Gastroesophageal sphincter (tissue), 4 donors: ENCODE measurements around the gene COL2A1. TPM values are rescaled to one million over a fixed set of nuclear protein-coding genes. Genes with fewer than 3 reads are reported as not detected.

Experiments used
- ATAC-seq: fragments of 150-250 bp; one replicate; pipeline ENCODE4 v1.9.1; 2016; ENCODE audit warnings: mild to moderate bottlenecking, moderate library complexity
- H3K27ac ChIP-seq, 4 donors: fragments of 200-600 bp; sonication (generic) in 3 of 4; 1 replicate in 3 of 4; 2 replicates in 1 of 4; pipeline ENCODE4 v1.5.1; 2016 to 2019
- H3K27me3 ChIP-seq: fragments of 200-600 bp; sonication (generic); one replicate; pipeline ENCODE4 v1.5.1; 2019
- H3K36me3 ChIP-seq, 2 donors: fragments of 200-600 bp; sonication (generic); one replicate each; pipeline ENCODE4 v1.5.1; 2019; ENCODE audit warnings: control low read depth in 1 of 2
- H3K4me1 ChIP-seq, 3 donors: fragments of 200-600 bp; sonication (generic); 1 replicate in 2 of 3; 2 replicates in 1 of 3; pipeline ENCODE4 v1.5.1; 2016 to 2019; ENCODE audit warnings: control low read depth in 2 of 3
- H3K4me3 ChIP-seq, 2 donors: fragments of 200-600 bp; sonication (generic); one replicate each; pipeline ENCODE4 v1.5.1; 2019; ENCODE audit warnings: mild to moderate bottlenecking in 1 of 2, moderate library complexity in 1 of 2
- H3K9me3 ChIP-seq, 3 donors: fragments of 200-600 bp; sonication (generic); one replicate each; pipeline ENCODE4 v1.5.1; 2017 to 2019; ENCODE audit warnings: control low read depth in 2 of 3
- EP300 ChIP-seq: sonication (generic); formaldehyde crosslinking; IDR thresholded peaks from one replicate; pipeline ENCODE4 v1.6.1; 2017; ENCODE audit warnings: antibody characterized with exemption, mild to moderate bottlenecking
- POLR2A ChIP-seq, 2 donors: fragments of 450-650 bp; IDR thresholded peaks; one replicate each; pipeline ENCODE4 v1.6.1; 2017; ENCODE audit warnings: antibody characterized with exemption in 2 of 2, mild to moderate bottlenecking in 2 of 2, moderate library complexity in 1 of 2
- POLR2AphosphoS5 ChIP-seq: sonication (generic); formaldehyde crosslinking; IDR thresholded peaks from one replicate; pipeline ENCODE4 v1.6.1; 2017; ENCODE audit warnings: antibody characterized with exemption
- WGBS, 2 donors: methylation state at CpG; one replicate each; pipeline ENCODE4 v1.1.5; 2018; ENCODE audit warnings: low coverage in 1 of 2; 5-methylcytosine and 5-hydroxymethylcytosine counted together
- total RNA-seq, 4 donors: library from RNA; depleted of rRNA; stranded (reverse); fragments of >200 nt; gene quantifications; one replicate each; pipeline ENCODE4 v1.1.0, GENCODE V29; 2016
- TF ChIP-seq, protein P1 (sequence below), 4 experiments: fragments of 200-600 bp in 2 of 4; fragments of 450-650 bp in 2 of 4; sonication (generic) in 1 of 4; IDR thresholded peaks; one replicate each; pipeline ENCODE4 v1.5.1; 2017 to 2019; ENCODE audit warnings: antibody characterized with exemption in 4 of 4, mild to moderate bottlenecking in 2 of 4, moderate library complexity in 2 of 4

COL2A1 gene
- total RNA-seq, 4 donors from 2014 or later = not detected

DNA sequence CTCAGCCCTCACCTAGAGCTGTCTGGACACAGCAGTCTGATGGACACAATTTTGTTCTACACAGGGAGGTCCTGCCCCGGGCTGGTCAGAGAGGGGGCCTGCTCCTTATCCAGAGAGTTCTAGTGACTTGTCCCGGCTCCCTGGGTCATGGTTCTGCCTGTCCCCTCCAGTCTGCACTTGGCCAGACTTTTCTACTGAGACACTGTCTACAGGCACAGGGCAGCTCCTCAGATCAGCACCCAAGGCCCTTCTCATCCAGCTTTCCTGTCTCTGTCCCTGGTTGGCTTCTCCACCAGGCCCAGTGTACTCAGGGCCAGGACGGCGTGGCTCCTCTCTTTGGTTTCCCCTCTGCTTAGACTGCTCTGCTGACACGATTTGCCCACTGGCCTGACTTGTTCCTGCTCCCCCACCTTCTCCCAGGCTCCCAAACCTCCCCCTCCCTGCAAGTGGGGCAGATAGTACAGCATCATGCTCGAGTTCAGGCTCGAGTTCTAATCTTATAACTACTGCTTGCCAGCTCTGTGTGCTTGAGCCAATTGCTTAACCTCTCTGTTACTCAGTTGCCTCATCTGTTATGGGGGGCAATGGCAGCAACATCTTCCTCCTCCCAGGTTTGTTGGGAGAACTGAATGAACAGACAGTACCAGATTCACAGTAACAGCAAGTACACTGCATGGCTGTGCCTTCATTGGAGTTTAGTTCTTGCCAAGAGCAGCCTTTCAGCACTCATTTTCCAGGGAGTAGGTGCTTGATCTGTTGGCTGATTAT lies 22.0 kb upstream of the COL2A1 start:
- WGBS, 2 donors = 84 to 95% methylated on average over 3 to 7 of the region's 7 CpGs
- no peaks in the 10 kb centered on the region for H3K4me1 ChIP-seq
- H3K36me3 ChIP-seq = no peaks in the 10 kb centered on the region
- H3K27ac ChIP-seq = no peak overlapping the region
- no peak for ATAC-seq
- no peak overlapping the region for H3K4me3 ChIP-seq
- TF ChIP-seq POLR2A (IDR thresholded peaks at IDR 0.05) (no peak), EP300 (no peak), POLR2AphosphoS5 (no peak)
- TF ChIP-seq, protein P1, sequence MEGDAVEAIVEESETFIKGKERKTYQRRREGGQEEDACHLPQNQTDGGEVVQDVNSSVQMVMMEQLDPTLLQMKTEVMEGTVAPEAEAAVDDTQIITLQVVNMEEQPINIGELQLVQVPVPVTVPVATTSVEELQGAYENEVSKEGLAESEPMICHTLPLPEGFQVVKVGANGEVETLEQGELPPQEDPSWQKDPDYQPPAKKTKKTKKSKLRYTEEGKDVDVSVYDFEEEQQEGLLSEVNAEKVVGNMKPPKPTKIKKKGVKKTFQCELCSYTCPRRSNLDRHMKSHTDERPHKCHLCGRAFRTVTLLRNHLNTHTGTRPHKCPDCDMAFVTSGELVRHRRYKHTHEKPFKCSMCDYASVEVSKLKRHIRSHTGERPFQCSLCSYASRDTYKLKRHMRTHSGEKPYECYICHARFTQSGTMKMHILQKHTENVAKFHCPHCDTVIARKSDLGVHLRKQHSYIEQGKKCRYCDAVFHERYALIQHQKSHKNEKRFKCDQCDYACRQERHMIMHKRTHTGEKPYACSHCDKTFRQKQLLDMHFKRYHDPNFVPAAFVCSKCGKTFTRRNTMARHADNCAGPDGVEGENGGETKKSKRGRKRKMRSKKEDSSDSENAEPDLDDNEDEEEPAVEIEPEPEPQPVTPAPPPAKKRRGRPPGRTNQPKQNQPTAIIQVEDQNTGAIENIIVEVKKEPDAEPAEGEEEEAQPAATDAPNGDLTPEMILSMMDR (IDR thresholded peaks at IDR 0.05) = no peak
- no peaks in the 10 kb centered on the region for H3K9me3 ChIP-seq
- peaks cover 23% of the 10 kb centered on the region for H3K27me3 ChIP-seq

GRCh38 chr12:48025281-48025680 lies 21.0 kb upstream of the COL2A1 start:
- no peaks in the 10 kb centered on the region for H3K4me1 ChIP-seq
- no peaks in the 10 kb centered on the region for H3K9me3 ChIP-seq
- H3K4me3 ChIP-seq = no peak overlapping the region
- WGBS, 2 donors = 55 to 70% methylated on average over 3 to 6 of the region's 7 CpGs
- peaks cover 29% of the 10 kb centered on the region for H3K27me3 ChIP-seq
- H3K36me3 ChIP-seq = no peaks in the 10 kb centered on the region
- H3K27ac ChIP-seq = no peak overlapping the region
- no peak for ATAC-seq
- no peak for TF ChIP-seq POLR2A (IDR thresholded peaks at IDR 0.05)
- TF ChIP-seq POLR2AphosphoS5 = no peak
- TF ChIP-seq, protein P1 (IDR thresholded peaks at IDR 0.05) = no peak
- TF ChIP-seq EP300 = no peak

DNA sequence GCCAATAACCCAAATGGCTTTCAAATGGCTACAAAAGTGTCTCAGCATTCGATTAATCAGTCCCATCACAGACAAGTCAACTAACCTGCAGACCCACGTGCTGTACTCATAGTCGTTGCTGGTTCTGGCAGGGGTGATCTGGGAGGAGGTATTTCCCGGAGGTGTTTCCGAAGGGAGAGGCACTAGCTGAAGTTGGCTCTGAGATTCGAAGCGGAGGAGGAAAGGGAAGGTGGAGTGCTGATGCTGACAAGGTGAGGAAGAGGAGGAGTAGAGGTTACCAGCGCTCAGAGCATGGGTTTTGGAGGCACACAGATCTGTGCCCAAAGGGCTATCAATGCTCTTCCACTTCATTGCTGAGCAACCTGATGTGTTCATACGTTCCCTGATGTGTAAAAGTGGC lies 20.5 kb upstream of the COL2A1 start:
- TF ChIP-seq EP300 (no peak), POLR2AphosphoS5 (no peak), POLR2A (IDR thresholded peaks at IDR 0.05) (no peak)
- TF ChIP-seq, protein P1 (IDR thresholded peaks at IDR 0.05) = no peak
- 66 to 69% methylated on average over 2 to 9 of the region's 9 CpGs for WGBS, 2 donors

DNA sequence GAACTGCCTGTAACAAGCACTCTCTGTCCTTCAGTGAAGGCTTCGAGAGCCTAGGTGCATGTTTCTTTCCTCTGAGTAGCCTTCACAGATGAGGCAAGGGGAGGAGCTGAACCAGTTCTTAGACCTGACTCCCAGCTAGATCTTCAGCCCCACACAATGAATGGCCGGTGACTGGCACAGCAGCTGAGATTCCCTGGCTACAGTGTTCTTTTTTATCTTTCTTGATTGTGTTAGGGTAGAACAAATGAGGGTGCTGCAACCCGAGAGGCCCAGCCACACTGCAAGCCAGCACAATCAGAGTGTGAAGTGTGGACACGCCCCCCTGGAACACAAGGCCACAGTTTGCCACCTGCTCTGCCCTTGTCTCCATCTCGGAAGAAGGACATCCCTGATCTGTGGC lies 19.1 kb upstream of the COL2A1 start:
- H3K9me3 ChIP-seq = no peaks in the 10 kb centered on the region
- H3K36me3 ChIP-seq = no peaks in the 10 kb centered on the region
- no peaks in the 10 kb centered on the region for H3K4me1 ChIP-seq
- WGBS, 2 donors = 51 to 67% methylated on average over 2 to 4 of the region's 5 CpGs
- TF ChIP-seq EP300 = no peak
- TF ChIP-seq POLR2AphosphoS5 = no peak
- TF ChIP-seq, protein P1 (IDR thresholded peaks at IDR 0.05) = no peak
- TF ChIP-seq POLR2A (IDR thresholded peaks at IDR 0.05) = no peak
- no peak for ATAC-seq
- H3K4me3 ChIP-seq = no peak overlapping the region
- H3K27ac ChIP-seq = no peak overlapping the region
- H3K27me3 ChIP-seq = peaks cover 29% of the 10 kb centered on the region

More for the DNA sequence above, 20.5 kb upstream of the COL2A1 start:
- Histone ChIP-seq H3K4me3 (no peak overlapping the region), H3K36me3 (no peaks in the 10 kb centered on the region), H3K9me3 (no peaks in the 10 kb centered on the region), H3K27ac (no peak overlapping the region), H3K4me1 (no peaks in the 10 kb centered on the region), H3K27me3 (peaks cover 29% of the 10 kb centered on the region)
- ATAC-seq = no peak
